Measurements from ENCODE around the gene GGN.
"Not testable (repeated sequence)": the region's sequence is repeated elsewhere in the genome, so short reads cannot be mapped to it uniquely, and the experiment has no call there.

- TF ChIP-seq, protein P1, sequence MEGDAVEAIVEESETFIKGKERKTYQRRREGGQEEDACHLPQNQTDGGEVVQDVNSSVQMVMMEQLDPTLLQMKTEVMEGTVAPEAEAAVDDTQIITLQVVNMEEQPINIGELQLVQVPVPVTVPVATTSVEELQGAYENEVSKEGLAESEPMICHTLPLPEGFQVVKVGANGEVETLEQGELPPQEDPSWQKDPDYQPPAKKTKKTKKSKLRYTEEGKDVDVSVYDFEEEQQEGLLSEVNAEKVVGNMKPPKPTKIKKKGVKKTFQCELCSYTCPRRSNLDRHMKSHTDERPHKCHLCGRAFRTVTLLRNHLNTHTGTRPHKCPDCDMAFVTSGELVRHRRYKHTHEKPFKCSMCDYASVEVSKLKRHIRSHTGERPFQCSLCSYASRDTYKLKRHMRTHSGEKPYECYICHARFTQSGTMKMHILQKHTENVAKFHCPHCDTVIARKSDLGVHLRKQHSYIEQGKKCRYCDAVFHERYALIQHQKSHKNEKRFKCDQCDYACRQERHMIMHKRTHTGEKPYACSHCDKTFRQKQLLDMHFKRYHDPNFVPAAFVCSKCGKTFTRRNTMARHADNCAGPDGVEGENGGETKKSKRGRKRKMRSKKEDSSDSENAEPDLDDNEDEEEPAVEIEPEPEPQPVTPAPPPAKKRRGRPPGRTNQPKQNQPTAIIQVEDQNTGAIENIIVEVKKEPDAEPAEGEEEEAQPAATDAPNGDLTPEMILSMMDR (IDR thresholded peaks at IDR 0.05): not testable (repeated sequence)
- not testable (repeated sequence) for TF ChIP-seq POLR2A (IDR thresholded peaks at IDR 0.05)
Observed at GRCh38 chr19:38362946-38363688, 24.7 kb downstream of the GGN start.

All from vagina (tissue), 2 donors.